Bronchial epithelial cell (primary cell): ENCODE results near the gene CMTM3. TPM values are rescaled to one million over a fixed set of nuclear protein-coding genes. Genes with fewer than 3 reads are reported as not detected.
"Not testable (repeated sequence)": the region's sequence is repeated elsewhere in the genome, so short reads cannot be mapped to it uniquely, and the experiment has no call there.

ENCODE experiments used
- DNase-seq: peaks from one replicate; pipeline ENCODE4 v3.0.0-alpha.2; 2010; ENCODE audit warnings: low read depth
- FAIRE-seq: peaks from 2 replicates; lab custom pipeline; 2011; peaks lifted over from hg19 to GRCh38; lab: Jason Lieb, UNC
- H3K27me3 ChIP-seq: 2 replicates; pipeline ENCODE4 v1.5.1; 2011; ENCODE audit warnings: low read length; ENCODE audit not compliant: control insufficient read depth, insufficient read depth
- H3K36me3 ChIP-seq: 2 replicates; pipeline ENCODE4 v1.5.1; 2011; ENCODE audit warnings: low read length; ENCODE audit not compliant: control insufficient read depth, insufficient read depth
- H3K4me3 ChIP-seq: 2 replicates; pipeline ENCODE4 v1.5.1; 2011; ENCODE audit warnings: mild to moderate bottlenecking, low read depth, low read length, control low read depth
- CTCF ChIP-seq: IDR thresholded peaks from 2 replicates; pipeline ENCODE4 v1.5.1; 2011; ENCODE audit warnings: mild to moderate bottlenecking, moderate library complexity, low read length, control low read depth, inconsistent platforms; ENCODE audit not compliant: insufficient read depth, severe bottlenecking
- total RNA-seq: library from RNA; depleted of rRNA; stranded (reverse); fragments of >200 nt; gene quantifications from 2 replicates; pipeline ENCODE4 v1.2.1, GENCODE V29; 2014

Gene CMTM3
- total RNA-seq, 1 donor from 2014 or later, result 1.1 TPM

DNA sequence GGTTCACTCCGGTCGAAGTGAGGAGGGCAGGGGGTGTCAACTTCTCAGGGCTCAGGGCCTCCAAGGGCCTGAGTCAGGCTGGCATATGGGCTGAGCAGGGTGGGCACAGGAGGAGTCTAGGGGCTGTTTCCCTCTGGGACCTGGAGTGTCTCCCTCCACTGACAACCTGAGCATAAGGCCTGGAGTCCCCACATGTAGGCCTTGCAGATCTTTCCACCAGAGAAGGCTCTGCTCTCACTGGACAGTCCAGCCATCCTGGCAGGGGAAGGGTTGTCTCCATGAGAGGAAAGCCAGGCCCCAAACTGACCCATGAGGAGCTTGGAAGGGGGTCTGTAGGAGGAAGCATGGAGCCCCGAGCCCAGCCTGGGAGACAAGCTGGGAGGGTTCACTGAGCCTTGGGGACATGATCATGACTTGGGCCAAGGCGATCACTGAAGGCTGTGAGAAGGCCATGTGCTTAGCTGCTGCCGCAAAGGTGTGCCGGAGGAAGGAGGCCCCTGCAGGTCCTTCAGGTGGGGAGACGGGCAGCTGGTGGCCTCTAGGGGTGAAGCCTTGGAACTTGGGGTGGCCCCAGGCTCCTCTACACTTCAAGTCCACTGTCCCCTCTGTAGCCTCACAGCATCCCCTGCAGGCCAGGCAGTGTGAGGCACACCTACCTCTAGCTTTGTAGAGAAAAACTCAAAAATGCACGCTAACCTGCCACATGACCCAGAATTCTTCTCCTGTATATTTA, 15.4 kb upstream of the CMTM3 start:
- DNase-seq, result no peak
- Histone ChIP-seq H3K27me3 (no peaks in the 10 kb centered on the region), H3K4me3 (no peak overlapping the region), H3K36me3 (no peaks in the 10 kb centered on the region)
- FAIRE-seq, result no peak
- TF ChIP-seq CTCF, result peak; percentile 62

DNA sequence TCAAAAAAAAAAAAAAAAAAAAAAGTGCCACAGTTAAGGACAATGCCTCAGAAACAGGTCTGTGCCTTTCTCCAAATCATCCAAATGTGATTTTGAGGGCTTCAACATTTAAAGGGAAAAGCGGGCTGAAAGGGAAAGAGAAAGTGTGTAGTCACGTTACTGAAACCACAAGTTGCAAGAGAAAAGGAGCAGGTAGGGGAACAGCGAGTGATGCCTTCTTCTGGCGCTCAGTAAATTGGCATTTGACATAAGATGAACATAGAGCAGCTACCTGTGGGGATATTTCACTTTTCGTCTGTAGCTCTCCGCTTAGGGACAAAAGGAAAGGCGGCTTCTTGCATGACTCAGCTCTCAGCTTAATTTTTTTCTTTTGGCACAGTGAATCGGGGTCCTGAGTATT, 14.2 kb upstream of the CMTM3 start:
- no peak for DNase-seq
- Histone ChIP-seq H3K27me3 (no peaks in the 10 kb centered on the region), H3K36me3 (no peaks in the 10 kb centered on the region), H3K4me3 (no peak overlapping the region)
- FAIRE-seq, result no peak
- no peak for TF ChIP-seq CTCF

DNA sequence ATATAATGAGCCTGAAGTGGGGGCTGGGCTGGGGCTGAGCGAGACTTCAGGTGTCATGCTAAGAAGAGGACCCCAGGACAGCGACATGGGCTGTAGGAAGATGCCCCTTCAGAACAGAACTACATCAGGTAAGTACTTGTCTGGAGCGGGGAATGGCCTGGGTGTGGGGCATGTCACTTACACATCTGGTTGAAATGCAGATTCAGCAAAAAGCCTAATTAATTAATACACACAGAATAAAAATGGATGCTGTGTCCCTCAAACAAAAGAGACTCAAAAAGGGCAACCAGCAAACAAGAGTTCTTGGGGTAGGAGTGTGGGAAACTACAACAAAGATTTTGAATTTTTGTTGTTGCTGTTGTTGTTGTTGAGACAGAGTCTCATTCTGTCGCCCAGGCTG, 13.5 kb upstream of the CMTM3 start:
- no peak for TF ChIP-seq CTCF

DNA sequence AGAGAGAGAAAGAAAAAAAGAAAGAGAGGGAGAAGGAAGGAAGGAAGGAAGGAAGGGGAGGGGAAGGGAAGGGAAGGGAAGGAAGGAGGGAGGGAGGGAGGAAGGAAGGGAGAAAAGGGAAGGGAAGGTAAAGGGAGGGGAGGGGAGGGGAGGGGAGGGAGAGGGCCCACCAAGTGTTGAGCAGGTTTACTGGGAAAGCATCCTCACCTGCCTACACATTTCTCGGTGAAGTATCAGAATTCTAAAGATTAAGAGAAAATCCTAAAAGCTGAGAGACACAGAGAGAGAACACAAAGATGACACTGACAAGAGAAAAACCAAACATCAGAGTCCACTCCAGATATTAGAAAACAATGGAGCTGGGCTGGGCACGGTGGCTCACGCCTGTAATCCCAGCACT, 12.3 kb upstream of the CMTM3 start:
- Histone ChIP-seq H3K27me3 (no peaks in the 10 kb centered on the region), H3K36me3 (no peaks in the 10 kb centered on the region), H3K4me3 (no peak overlapping the region)
- DNase-seq (no peak), FAIRE-seq (no peak)
- TF ChIP-seq CTCF, result no peak

More for the DNA sequence above, 13.5 kb upstream of the CMTM3 start:
- no peak overlapping the region for H3K4me3 ChIP-seq
- no peaks in the 10 kb centered on the region for H3K36me3 ChIP-seq
- DNase-seq, result no peak
- no peak for FAIRE-seq
- H3K27me3 ChIP-seq, result no peaks in the 10 kb centered on the region

- no peak for TF ChIP-seq CTCF
- Histone ChIP-seq H3K27me3 (no peaks in the 10 kb centered on the region), H3K36me3 (no peaks in the 10 kb centered on the region), H3K4me3 (no peak overlapping the region)
- no peak for FAIRE-seq
- DNase-seq, result no peak
These were observed 11.7 kb upstream of the CMTM3 start for GRCh38 chr16:66592814-66593213.

DNA sequence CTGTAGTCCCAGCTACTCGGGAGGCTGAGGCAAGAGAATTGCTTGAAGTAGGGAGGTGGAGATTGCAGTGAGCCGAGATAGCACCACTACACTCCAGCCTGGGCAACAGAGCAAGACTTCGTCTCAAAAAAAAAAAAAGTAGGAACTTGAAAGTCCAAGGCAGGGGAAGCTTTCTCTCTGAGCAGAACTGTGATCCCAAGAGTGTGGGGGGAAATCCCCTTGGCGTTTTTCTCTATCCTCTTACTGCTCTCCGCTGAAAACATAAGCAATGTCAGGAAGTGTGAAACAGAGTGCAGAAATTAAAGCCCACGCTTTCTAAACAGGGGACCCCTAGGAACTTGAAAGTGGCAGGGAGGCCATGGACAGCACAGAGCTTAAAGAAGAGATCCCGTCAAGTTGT, 9.8 kb upstream of the CMTM3 start:
- TF ChIP-seq CTCF, result no peak
- Histone ChIP-seq H3K36me3 (no peaks in the 10 kb centered on the region), H3K27me3 (no peaks in the 10 kb centered on the region), H3K4me3 (no peak overlapping the region)
- DNase-seq, result no peak
- no peak for FAIRE-seq

DNA sequence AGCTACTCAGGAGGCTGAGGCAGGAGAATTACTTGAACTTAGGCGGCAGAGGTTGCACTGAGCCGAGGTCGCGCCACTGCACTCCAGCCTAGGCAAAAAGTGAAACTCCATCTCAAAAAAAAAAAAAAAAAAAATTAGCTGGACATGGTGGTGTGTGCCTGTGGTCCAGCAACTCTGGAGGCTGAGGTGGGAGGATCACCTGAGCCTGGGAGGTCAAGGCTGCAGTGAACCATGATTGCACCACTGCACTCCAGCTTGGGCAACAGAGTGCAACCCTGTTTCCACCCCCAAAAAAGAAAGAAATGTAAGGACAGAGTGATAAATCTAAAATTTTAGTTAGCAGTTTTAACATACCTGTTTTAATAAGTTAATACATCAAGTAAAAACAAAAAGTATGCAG, 7.9 kb upstream of the CMTM3 start:
- not testable (repeated sequence) for H3K27me3 ChIP-seq, DNase-seq, H3K36me3 ChIP-seq, H3K4me3 ChIP-seq, FAIRE-seq
